GM13977 (cell line): ENCODE data around the gene IFT57.

Source experiments
- DNase-seq: peaks from one replicate; pipeline ENCODE4 v3.0.0; 2012; ENCODE audit warnings: low spot score
- in situ Hi-C: fragments of 300-500 bp; cut with MboI; formaldehyde crosslinking; loops from one replicate; pipeline ENCODE4 v1.12.0; 2022; ENCODE audit warnings: low sequenced_read_pairs, low pct_unique_long_range_greater_than_20kb, mixed read lengths, inconsistent platforms; ENCODE audit not compliant: unreplicated experiment
- TF ChIP-seq, protein P1 (sequence below): IDR thresholded peaks from 2 replicates; pipeline ENCODE4 v1.5.1; 2012; ENCODE audit warnings: mild to moderate bottlenecking, control low read depth; ENCODE audit not compliant: insufficient read depth; ENCODE audit errors: extremely low read depth, missing control alignments

The IFT57 gene

DNA sequence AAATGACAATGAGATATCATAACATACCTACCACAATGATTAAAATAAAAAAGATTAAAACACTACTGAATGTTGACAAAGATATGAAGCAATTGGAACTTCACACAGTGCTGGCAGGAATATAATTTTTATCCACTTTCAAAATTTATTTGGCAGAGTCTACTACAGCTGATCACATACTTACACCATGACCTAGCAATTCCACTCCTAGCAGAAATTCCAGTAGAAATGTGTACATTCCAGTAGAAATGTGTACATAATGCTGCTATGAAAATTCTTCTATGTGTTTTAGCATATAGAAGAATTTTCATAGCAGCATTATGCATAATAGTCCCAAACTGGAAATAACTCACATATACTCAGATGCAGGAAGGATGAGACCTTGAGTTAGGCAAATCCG is 43.5 kb downstream of the IFT57 start:
- DNase-seq: no peak
- in situ Hi-C loops: no loop called here
- TF ChIP-seq, protein P1, sequence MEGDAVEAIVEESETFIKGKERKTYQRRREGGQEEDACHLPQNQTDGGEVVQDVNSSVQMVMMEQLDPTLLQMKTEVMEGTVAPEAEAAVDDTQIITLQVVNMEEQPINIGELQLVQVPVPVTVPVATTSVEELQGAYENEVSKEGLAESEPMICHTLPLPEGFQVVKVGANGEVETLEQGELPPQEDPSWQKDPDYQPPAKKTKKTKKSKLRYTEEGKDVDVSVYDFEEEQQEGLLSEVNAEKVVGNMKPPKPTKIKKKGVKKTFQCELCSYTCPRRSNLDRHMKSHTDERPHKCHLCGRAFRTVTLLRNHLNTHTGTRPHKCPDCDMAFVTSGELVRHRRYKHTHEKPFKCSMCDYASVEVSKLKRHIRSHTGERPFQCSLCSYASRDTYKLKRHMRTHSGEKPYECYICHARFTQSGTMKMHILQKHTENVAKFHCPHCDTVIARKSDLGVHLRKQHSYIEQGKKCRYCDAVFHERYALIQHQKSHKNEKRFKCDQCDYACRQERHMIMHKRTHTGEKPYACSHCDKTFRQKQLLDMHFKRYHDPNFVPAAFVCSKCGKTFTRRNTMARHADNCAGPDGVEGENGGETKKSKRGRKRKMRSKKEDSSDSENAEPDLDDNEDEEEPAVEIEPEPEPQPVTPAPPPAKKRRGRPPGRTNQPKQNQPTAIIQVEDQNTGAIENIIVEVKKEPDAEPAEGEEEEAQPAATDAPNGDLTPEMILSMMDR: no peak

DNA sequence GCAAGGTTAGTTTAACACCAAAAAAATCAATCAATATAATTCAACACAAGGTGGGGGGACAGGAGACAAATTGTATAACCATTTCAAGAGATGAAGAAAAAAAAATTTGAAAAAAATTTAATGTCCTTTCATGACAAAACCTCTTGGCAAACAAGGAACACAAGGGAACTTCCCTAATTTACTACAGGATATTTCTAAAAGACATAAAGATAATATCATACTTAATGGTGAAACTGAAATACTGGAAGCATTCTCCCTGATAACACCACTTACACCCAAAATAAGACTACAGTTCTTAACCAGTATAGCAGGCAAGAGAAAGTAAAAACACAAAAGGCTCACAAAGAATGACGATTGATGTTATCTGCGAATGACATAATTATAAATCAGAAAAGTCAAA is 44.7 kb downstream of the IFT57 start:
- no peak for DNase-seq
- TF ChIP-seq, protein P1: no peak
- in situ Hi-C loops: no loop called here

DNA sequence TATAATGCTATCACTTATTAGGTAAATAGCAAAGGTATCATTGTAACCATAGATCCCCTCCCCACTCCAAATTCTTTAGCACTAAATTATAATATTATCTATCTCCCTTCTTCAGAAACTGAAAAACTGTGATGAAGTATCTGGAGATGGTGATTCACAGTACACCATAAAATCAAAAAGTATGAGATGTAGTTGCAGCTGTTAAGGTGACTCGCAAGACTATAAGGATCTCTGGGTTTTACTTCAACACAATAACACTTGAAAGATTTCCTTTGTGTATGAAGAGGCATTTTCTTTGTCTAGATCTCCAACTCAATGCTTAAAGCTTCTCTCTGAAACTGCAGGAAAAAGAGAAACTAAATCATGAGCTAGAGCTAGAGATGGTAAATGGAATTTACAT is 46.9 kb downstream of the IFT57 start:
- TF ChIP-seq, protein P1: no peak
- no peak for DNase-seq
- in situ Hi-C loops: no loop called here

- TF ChIP-seq, protein P1: no peak
- in situ Hi-C loops: no loop called here
- DNase-seq: no peak
These were observed 51.1 kb downstream of the IFT57 start for GRCh38 chr3:108171106-108171505.

- DNase-seq: no peak
- in situ Hi-C loops: no loop called here
- TF ChIP-seq, protein P1: no peak
These were observed 57.8 kb downstream of the IFT57 start for GRCh38 chr3:108164391-108164790.

GRCh38 chr3:108159865-108160264 is 62.4 kb downstream of the IFT57 start:
- no peak for DNase-seq
- TF ChIP-seq, protein P1: no peak

GRCh38 chr3:108159105-108159504 is 63.1 kb downstream of the IFT57 start:
- in situ Hi-C loops: no loop called here
- DNase-seq: no peak
- TF ChIP-seq, protein P1: no peak

More at GRCh38 chr3:108159865-108160264, 62.4 kb downstream of the IFT57 start:
- in situ Hi-C loops: no loop called here
